BJ (cell line): ENCODE measurements around the gene LRIT1. TPM values are rescaled to one million over a fixed set of nuclear protein-coding genes. Genes with fewer than 3 reads are reported as not detected.

Experiments
- CTCF ChIA-PET: fragments of 350-600 bp; formaldehyde crosslinking; extraction: SDS; loops from one replicate; lab custom pipeline; 2021; ENCODE audit warnings: antibody characterized with exemption, inconsistent platforms; lab: Yijun Ruan, JAX
- POLR2A ChIA-PET: fragments of 300-600 bp; sonication (Branson Sonifier 250); formaldehyde crosslinking; extraction: SDS; loops from one replicate; lab custom pipeline; 2021; ENCODE audit warnings: antibody characterized with exemption; lab: Charles Lee
- DNase-seq: peaks from one replicate; pipeline ENCODE4 v3.0.0-alpha.2; 2011; ENCODE audit warnings: low read depth
- H3K27me3 ChIP-seq: 2 replicates; pipeline ENCODE4 v1.6.0; 2011; ENCODE audit warnings: low read length; ENCODE audit not compliant: control insufficient read depth, insufficient read depth
- H3K36me3 ChIP-seq: 2 replicates; pipeline ENCODE4 v1.5.1; 2011; ENCODE audit warnings: low read length; ENCODE audit not compliant: control insufficient read depth, insufficient read depth
- H3K4me3 ChIP-seq: 2 replicates; pipeline ENCODE4 v1.5.1; 2011; ENCODE audit warnings: low read depth, mild to moderate bottlenecking, control low read depth, low read length
- CTCF ChIP-seq: IDR thresholded peaks from 2 replicates; pipeline ENCODE4 v1.5.1; 2011; ENCODE audit warnings: low read depth, mild to moderate bottlenecking, control low read depth, inconsistent platforms, low read length, moderate library complexity; ENCODE audit not compliant: insufficient read depth
- polyA plus RNA-seq: library from polyadenylated mRNA; depleted of rRNA; stranded (reverse); fragments of >200 nt; gene quantifications from 2 replicates; pipeline ENCODE4 v1.2.3, GENCODE V29; 2011

The LRIT1 gene
- polyA plus RNA-seq, 1 experiment = not detected

- ChIA-PET POLR2A (no interaction called here), CTCF (no interaction called here)
- Histone ChIP-seq H3K4me3 (no peak overlapping the region), H3K36me3 (no peaks in the 10 kb centered on the region), H3K27me3 (peaks cover 4% of the 10 kb centered on the region)
- TF ChIP-seq CTCF = no peak
- no peak for DNase-seq
These were observed 40.1 kb downstream of the LRIT1 start for GRCh38 chr10:84201244-84201606.

GRCh38 chr10:84200537-84201243 lies 40.7 kb downstream of the LRIT1 start:
- Histone ChIP-seq H3K36me3 (no peaks in the 10 kb centered on the region), H3K4me3 (no peak overlapping the region), H3K27me3 (peaks cover 5% of the 10 kb centered on the region)
- TF ChIP-seq CTCF = no peak
- ChIA-PET POLR2A (no interaction called here), CTCF (no interaction called here)
- DNase-seq = no peak

GRCh38 chr10:84198206-84198915 lies 43.0 kb downstream of the LRIT1 start:
- TF ChIP-seq CTCF = no peak
- H3K4me3 ChIP-seq = no peak overlapping the region
- peaks cover 22% of the 10 kb centered on the region for H3K27me3 ChIP-seq
- ChIA-PET CTCF (no interaction called here), POLR2A (no interaction called here)
- H3K36me3 ChIP-seq = no peaks in the 10 kb centered on the region
- no peak for DNase-seq

- DNase-seq = no peak
- Histone ChIP-seq H3K27me3 (peaks cover 23% of the 10 kb centered on the region), H3K4me3 (no peak overlapping the region), H3K36me3 (no peaks in the 10 kb centered on the region)
- no peak for TF ChIP-seq CTCF
- ChIA-PET POLR2A (no interaction called here), CTCF (no interaction called here)
These were observed 43.7 kb downstream of the LRIT1 start for GRCh38 chr10:84197643-84198042.

GRCh38 chr10:84196941-84197340 lies 44.4 kb downstream of the LRIT1 start:
- no peaks in the 10 kb centered on the region for H3K36me3 ChIP-seq
- no peak overlapping the region for H3K4me3 ChIP-seq
- CTCF ChIA-PET = no interaction called here
- no peak for DNase-seq
- POLR2A ChIA-PET = no interaction called here
- TF ChIP-seq CTCF = no peak
- peaks cover 23% of the 10 kb centered on the region for H3K27me3 ChIP-seq
